SK-N-SH treated with all-trans-retinoic acid at 6 μM for 48 hours (cell line): Measurements from ENCODE around the gene SUSD3.

Experiments used
- ATAC-seq: fragments of 200-7000 bp; cut with Tn5 transposase; 3 replicates; pipeline ENCODE4 v1.9.1; 2020; ENCODE audit warnings: mild to moderate bottlenecking, moderate library complexity
- ARNTL ChIP-seq: fragments of 450-650 bp; formaldehyde crosslinking; IDR thresholded peaks from 2 replicates; pipeline ENCODE4 v1.5.0; 2020; ENCODE audit warnings: low read depth, mild to moderate bottlenecking, moderate library complexity, borderline replicate concordance
- BACH2 ChIP-seq: fragments of 250-450 bp; sonication (Bioruptor Pico); IDR thresholded peaks from 2 replicates; pipeline ENCODE4 v1.9.0; 2021; ENCODE audit warnings: mild to moderate bottlenecking, borderline replicate concordance
- CREB5 ChIP-seq: fragments of 250-450 bp; sonication (Bioruptor Pico); IDR thresholded peaks from 2 replicates; pipeline ENCODE4 v1.5.1; 2020; ENCODE audit warnings: low read depth, mild to moderate bottlenecking, moderate library complexity
- CSDC2 ChIP-seq: fragments of 250-450 bp; sonication (Bioruptor Pico); IDR thresholded peaks from 2 replicates; pipeline ENCODE4 v1.5.0; 2020; ENCODE audit warnings: mild to moderate bottlenecking, moderate library complexity
- CSRNP3 ChIP-seq: fragments of 250-450 bp; sonication (Bioruptor Pico); IDR thresholded peaks from 2 replicates; pipeline ENCODE4 v1.5.1; 2021; ENCODE audit warnings: mild to moderate bottlenecking, moderate library complexity
- ESRRG ChIP-seq: fragments of 250-450 bp; sonication (Bioruptor Pico); IDR thresholded peaks from 2 replicates; pipeline ENCODE4 v1.6.1; 2021; ENCODE audit warnings: mild to moderate bottlenecking
- GLIS3 ChIP-seq: fragments of 250-450 bp; sonication (Bioruptor Pico); IDR thresholded peaks from 2 replicates; pipeline ENCODE4 v1.5.0; 2020; ENCODE audit warnings: mild to moderate bottlenecking, moderate library complexity
- ISL1 ChIP-seq: fragments of 250-450 bp; sonication (Bioruptor Pico); IDR thresholded peaks from 2 replicates; pipeline ENCODE4 v2.1.2; 2022; ENCODE audit warnings: mild to moderate bottlenecking, moderate library complexity
- OSR1 ChIP-seq: fragments of 250-450 bp; sonication (Bioruptor Pico); IDR thresholded peaks from 2 replicates; pipeline ENCODE4 v1.8.0; 2022; ENCODE audit warnings: moderate library complexity, mild to moderate bottlenecking, inconsistent platforms
- PPARA ChIP-seq: fragments of 250-450 bp; sonication (Bioruptor Pico); IDR thresholded peaks from 2 replicates; pipeline ENCODE4 v1.5.0; 2020; ENCODE audit warnings: mild to moderate bottlenecking, borderline replicate concordance
- SNAI2 ChIP-seq: fragments of 250-450 bp; sonication (Bioruptor Pico); IDR thresholded peaks from 2 replicates; pipeline ENCODE4 v1.5.0; 2020; ENCODE audit warnings: mild to moderate bottlenecking, moderate library complexity
- TCF4 ChIP-seq: fragments of 250-450 bp; sonication (Bioruptor Pico); IDR thresholded peaks from 2 replicates; pipeline ENCODE4 v1.8.0; 2021; ENCODE audit warnings: mild to moderate bottlenecking, moderate library complexity, borderline replicate concordance
- TSHZ2 ChIP-seq: fragments of 250-450 bp; sonication (Bioruptor Pico); IDR thresholded peaks from 2 replicates; pipeline ENCODE4 v1.5.0; 2020; ENCODE audit warnings: mild to moderate bottlenecking, moderate library complexity
- ZC3H10 ChIP-seq: fragments of 250-450 bp; sonication (Bioruptor Pico); IDR thresholded peaks from 2 replicates; pipeline ENCODE4 v1.5.1; 2021; ENCODE audit warnings: mild to moderate bottlenecking, moderate library complexity
- ZFP3 ChIP-seq: fragments of 250-450 bp; sonication (Bioruptor Pico); IDR thresholded peaks from 2 replicates; pipeline ENCODE4 v1.5.0; 2020; ENCODE audit warnings: mild to moderate bottlenecking, moderate library complexity
- ZFP30 ChIP-seq: fragments of 450-650 bp; formaldehyde crosslinking; IDR thresholded peaks from 2 replicates; pipeline ENCODE4 v1.5.0; 2022; ENCODE audit warnings: mild to moderate bottlenecking, moderate library complexity
- ZNF565 ChIP-seq: fragments of 450-650 bp; formaldehyde crosslinking; conservative IDR thresholded peaks from 2 replicates; pipeline ENCODE4 v1.5.0; 2020; ENCODE audit warnings: low read depth, mild to moderate bottlenecking, moderate library complexity
- ZNF70 ChIP-seq: fragments of 450-650 bp; formaldehyde crosslinking; IDR thresholded peaks from 2 replicates; pipeline ENCODE4 v1.5.0; 2020; ENCODE audit warnings: mild to moderate bottlenecking, moderate library complexity
- TF ChIP-seq, protein P1 (sequence below): fragments of 250-450 bp; sonication (Bioruptor Pico); IDR thresholded peaks from 2 replicates; pipeline ENCODE4 v1.8.0; 2020; ENCODE audit warnings: mild to moderate bottlenecking, moderate library complexity, borderline replicate concordance
- TF ChIP-seq, protein P2 (sequence below): fragments of 250-450 bp; sonication (Bioruptor Pico); IDR thresholded peaks from 2 replicates; pipeline ENCODE4 v1.8.0; 2021; ENCODE audit warnings: low read depth, mild to moderate bottlenecking, moderate library complexity, borderline replicate concordance

SUSD3 gene

GRCh38 chr9:93039456-93039855 is 19.0 kb upstream of the SUSD3 start:
- no peak for TF ChIP-seq ZNF565 (CRISPR knock-in tag)
- TF ChIP-seq SNAI2 = no peak
- no peak for TF ChIP-seq CSDC2
- TF ChIP-seq TSHZ2 = no peak
- no peak for TF ChIP-seq ZFP30
- no peak for TF ChIP-seq ISL1 (CRISPR knock-in tag)
- TF ChIP-seq, protein P1, sequence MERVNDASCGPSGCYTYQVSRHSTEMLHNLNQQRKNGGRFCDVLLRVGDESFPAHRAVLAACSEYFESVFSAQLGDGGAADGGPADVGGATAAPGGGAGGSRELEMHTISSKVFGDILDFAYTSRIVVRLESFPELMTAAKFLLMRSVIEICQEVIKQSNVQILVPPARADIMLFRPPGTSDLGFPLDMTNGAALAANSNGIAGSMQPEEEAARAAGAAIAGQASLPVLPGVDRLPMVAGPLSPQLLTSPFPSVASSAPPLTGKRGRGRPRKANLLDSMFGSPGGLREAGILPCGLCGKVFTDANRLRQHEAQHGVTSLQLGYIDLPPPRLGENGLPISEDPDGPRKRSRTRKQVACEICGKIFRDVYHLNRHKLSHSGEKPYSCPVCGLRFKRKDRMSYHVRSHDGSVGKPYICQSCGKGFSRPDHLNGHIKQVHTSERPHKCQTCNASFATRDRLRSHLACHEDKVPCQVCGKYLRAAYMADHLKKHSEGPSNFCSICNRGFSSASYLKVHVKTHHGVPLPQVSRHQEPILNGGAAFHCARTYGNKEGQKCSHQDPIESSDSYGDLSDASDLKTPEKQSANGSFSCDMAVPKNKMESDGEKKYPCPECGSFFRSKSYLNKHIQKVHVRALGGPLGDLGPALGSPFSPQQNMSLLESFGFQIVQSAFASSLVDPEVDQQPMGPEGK = no peak
- no peak for TF ChIP-seq CSRNP3 (CRISPR knock-in tag)
- no peak for TF ChIP-seq OSR1
- no peak for TF ChIP-seq GLIS3 (CRISPR knock-in tag)
- TF ChIP-seq PPARA (CRISPR knock-in tag) = no peak
- no peak for TF ChIP-seq CREB5 (CRISPR knock-in tag)
- TF ChIP-seq ZFP3 = no peak
- TF ChIP-seq ARNTL (CRISPR knock-in tag) = no peak
- no peak for TF ChIP-seq ZNF70 (CRISPR knock-in tag)
- TF ChIP-seq, protein P2, sequence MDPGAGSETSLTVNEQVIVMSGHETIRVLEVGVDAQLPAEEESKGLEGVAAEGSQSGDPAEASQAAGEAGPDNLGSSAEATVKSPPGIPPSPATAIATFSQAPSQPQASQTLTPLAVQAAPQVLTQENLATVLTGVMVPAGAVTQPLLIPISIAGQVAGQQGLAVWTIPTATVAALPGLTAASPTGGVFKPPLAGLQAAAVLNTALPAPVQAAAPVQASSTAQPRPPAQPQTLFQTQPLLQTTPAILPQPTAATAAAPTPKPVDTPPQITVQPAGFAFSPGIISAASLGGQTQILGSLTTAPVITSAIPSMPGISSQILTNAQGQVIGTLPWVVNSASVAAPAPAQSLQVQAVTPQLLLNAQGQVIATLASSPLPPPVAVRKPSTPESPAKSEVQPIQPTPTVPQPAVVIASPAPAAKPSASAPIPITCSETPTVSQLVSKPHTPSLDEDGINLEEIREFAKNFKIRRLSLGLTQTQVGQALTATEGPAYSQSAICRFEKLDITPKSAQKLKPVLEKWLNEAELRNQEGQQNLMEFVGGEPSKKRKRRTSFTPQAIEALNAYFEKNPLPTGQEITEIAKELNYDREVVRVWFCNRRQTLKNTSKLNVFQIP (CRISPR knock-in tag) = no peak
- no peak for TF ChIP-seq ZC3H10 (CRISPR knock-in tag)
- no peak for TF ChIP-seq TCF4
- no peak for TF ChIP-seq ESRRG
- no peak for ATAC-seq

- no peak for ATAC-seq
- TF ChIP-seq ZC3H10 (CRISPR knock-in tag) = no peak
- TF ChIP-seq ARNTL (CRISPR knock-in tag) = no peak
- no peak for TF ChIP-seq BACH2 (CRISPR knock-in tag)
- TF ChIP-seq ISL1 (CRISPR knock-in tag) = no peak
- no peak for TF ChIP-seq ZNF70 (CRISPR knock-in tag)
- TF ChIP-seq, protein P1 = no peak
These were observed 18.5 kb upstream of the SUSD3 start for GRCh38 chr9:93039976-93040375.

DNA sequence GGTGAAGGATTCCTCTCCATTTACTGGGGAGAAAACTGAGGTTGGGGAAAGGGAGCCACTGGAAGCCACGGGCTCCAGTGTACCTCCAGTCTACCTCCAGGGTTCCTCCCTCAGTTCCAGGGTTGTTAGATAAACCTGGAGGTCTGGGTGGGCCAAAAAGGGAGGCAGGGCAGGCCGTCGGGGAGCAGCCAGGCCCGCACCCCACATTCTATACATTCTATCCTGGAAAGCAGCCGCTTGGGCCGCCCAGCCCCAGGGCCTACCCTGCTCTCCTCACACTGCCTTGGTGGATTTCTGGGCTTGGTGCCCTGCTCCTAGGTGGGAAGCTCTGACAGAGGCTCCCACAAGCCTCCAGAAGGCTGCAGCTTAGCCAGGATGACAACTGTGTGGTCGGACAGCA is 18.1 kb upstream of the SUSD3 start:
- TF ChIP-seq ZC3H10 (CRISPR knock-in tag) = no peak
- ATAC-seq = no peak
